HCT116 (cell line): ENCODE data around the gene PM20D2. TPM values are rescaled to one million over a fixed set of nuclear protein-coding genes. Genes with fewer than 3 reads are reported as not detected.

Experiments used
- ATAC-seq: fragments of 200-7000 bp; cut with Tn5 transposase; 2 replicates; pipeline ENCODE4 v1.9.1; 2020; ENCODE audit warnings: mild to moderate bottlenecking, moderate library complexity
- BruUV-seq: library from RNA; stranded (reverse); fragments of 400-500 nt; replicated peaks from 2 replicates; lab custom pipeline; 2021; lab: Mats Ljungman, UMichigan
- CTCF ChIA-PET: fragments of 300-600 bp; sonication (Branson Sonifier 250); formaldehyde crosslinking; loops from one replicate; lab custom pipeline; 2021; ENCODE audit warnings: antibody characterized with exemption; lab: Charles Lee
- POLR2A ChIA-PET: fragments of 300-600, 350-600 bp; sonication (Branson Sonifier 250); formaldehyde crosslinking; loops from one replicate; lab custom pipeline; 2021; ENCODE audit warnings: antibody characterized with exemption; lab: Charles Lee
- RAD21 ChIA-PET, 2 experiments: fragments of 300-600 bp; sonication (Branson Sonifier 250); formaldehyde crosslinking; loops; one replicate each; lab custom pipeline; 2023; ENCODE audit warnings: low total read pairs in 2 of 2; ENCODE audit not compliant: uncharacterized antibody in 2 of 2, unreplicated experiment in 2 of 2, low non-redundant PET in 1 of 2; lab: Charles Lee
- DNase-seq: peaks from one replicate; pipeline ENCODE4 v3.0.0-alpha.2; 2010; ENCODE audit warnings: low read depth, low spot score
- H2AFZ ChIP-seq: fragments of 200-600 bp; shearing (Covaris generic), sonication (generic); 2 replicates; pipeline ENCODE4 v1.6.1; 2017; ENCODE audit warnings: low read depth, mixed run types, mixed read lengths, antibody characterized with exemption, low read length; ENCODE audit not compliant: poor library complexity, severe bottlenecking
- H3K27ac ChIP-seq: 2 replicates; pipeline ENCODE4 v1.5.1; 2012; ENCODE audit warnings: low read depth, low read length
- H3K27me3 ChIP-seq: fragments of 200-600 bp; sonication (generic); 2 replicates; pipeline ENCODE4 v1.6.1; 2016; ENCODE audit warnings: mixed run types, low read length, mixed read lengths; ENCODE audit not compliant: insufficient read depth
- H3K36me3 ChIP-seq, 2 experiments: fragments of 200-500 bp in 1 of 2; fragments of 200-600 bp in 1 of 2; sonication (Bioruptor generic) in 1 of 2; sonication (generic) in 1 of 2; 2 replicates each; pipeline versions ENCODE4 v1.5.1 to v1.6.1; 2014 to 2016; ENCODE audit warnings: low read length in 2 of 2, inconsistent platforms in 1 of 2, mixed read lengths in 1 of 2, mixed run types in 1 of 2; ENCODE audit not compliant: insufficient read depth in 2 of 2, control insufficient read depth in 1 of 2
- H3K4me1 ChIP-seq, 2 experiments: fragments of 200-600 bp in 1 of 2; sonication (generic) in 1 of 2; 2 replicates each; pipeline versions ENCODE4 v1.5.1 to v1.6.1; 2012 to 2017; ENCODE audit warnings: low read length in 2 of 2, inconsistent platforms in 1 of 2, mild to moderate bottlenecking in 1 of 2, mixed read lengths in 1 of 2, mixed run types in 1 of 2, moderate library complexity in 1 of 2; ENCODE audit not compliant: insufficient read depth in 2 of 2, control insufficient read depth in 1 of 2
- H3K4me2 ChIP-seq: fragments of 200-600 bp; sonication (generic); 2 replicates; pipeline ENCODE4 v1.6.1; 2017; ENCODE audit warnings: mixed run types, low read length, mixed read lengths
- H3K4me3 ChIP-seq, 2 experiments: fragments of 200-600 bp in 1 of 2; sonication (generic) in 1 of 2; replicated peaks in 1 of 2; 2 replicates each; pipeline ENCODE4 v1.5.1; 2011 to 2016; ENCODE audit warnings: low read length in 2 of 2, control low read depth in 1 of 2, low read depth in 1 of 2, mild to moderate bottlenecking in 1 of 2, mixed read lengths in 1 of 2, mixed run types in 1 of 2
- H3K79me2 ChIP-seq: fragments of 200-600 bp; sonication (generic); 2 replicates; pipeline ENCODE4 v1.6.1; 2017; ENCODE audit warnings: mild to moderate bottlenecking, mixed run types, low read length, moderate library complexity, mixed read lengths; ENCODE audit not compliant: insufficient read depth
- H3K9ac ChIP-seq: fragments of 200-600 bp; sonication (generic); 2 replicates; pipeline ENCODE4 v1.6.1; 2016; ENCODE audit warnings: low read length, mixed read lengths
- H3K9me2 ChIP-seq: fragments of 200-600 bp; sonication (generic), shearing (Covaris generic); 2 replicates; pipeline ENCODE4 v1.6.1; 2017; ENCODE audit warnings: mixed run types, mild to moderate bottlenecking, moderate library complexity; ENCODE audit not compliant: insufficient read depth
- H3K9me3 ChIP-seq, 2 experiments: fragments of 200-500 bp in 1 of 2; fragments of 200-600 bp in 1 of 2; sonication (Bioruptor generic) in 1 of 2; sonication (generic) in 1 of 2; 2 replicates each; pipeline ENCODE4 v1.6.1; 2014 to 2017; ENCODE audit warnings: low read length in 2 of 2, mixed read lengths in 2 of 2, inconsistent platforms in 1 of 2, low read depth in 1 of 2, mild to moderate bottlenecking in 1 of 2, mixed run types in 1 of 2, moderate library complexity in 1 of 2; ENCODE audit not compliant: control insufficient read depth in 1 of 2, insufficient read depth in 1 of 2
- H4K20me1 ChIP-seq: fragments of 200-600 bp; sonication (generic), shearing (Covaris generic); 2 replicates; pipeline ENCODE4 v1.6.1; 2017; ENCODE audit warnings: mixed run types, mild to moderate bottlenecking, moderate library complexity; ENCODE audit not compliant: insufficient read depth
- ATF3 ChIP-seq: IDR thresholded peaks from 2 replicates; pipeline ENCODE4 v1.6.1; 2012
- CEBPB ChIP-seq: IDR thresholded peaks from 2 replicates; pipeline ENCODE4 v1.6.1; 2012; ENCODE audit warnings: low read depth
- ELF1 ChIP-seq: IDR thresholded peaks from 2 replicates; pipeline ENCODE4 v1.6.1; 2012; ENCODE audit warnings: low read depth, borderline replicate concordance
- EZH2 ChIP-seq: fragments of 200-600 bp; sonication (generic); IDR thresholded peaks from 2 replicates; pipeline ENCODE4 v1.6.1; 2017; ENCODE audit warnings: antibody characterized with exemption, mixed run types
- JUND ChIP-seq: IDR thresholded peaks from 2 replicates; pipeline ENCODE4 v1.6.1; 2012
- POLR2AphosphoS5 ChIP-seq: IDR thresholded peaks from 2 replicates; pipeline ENCODE4 v1.6.1; 2011; ENCODE audit warnings: mild to moderate bottlenecking, low read depth, low read length, moderate library complexity
- RAD21 ChIP-seq: IDR thresholded peaks from 2 replicates; pipeline ENCODE4 v1.6.1; 2012; ENCODE audit warnings: low read depth, mild to moderate bottlenecking
- REST ChIP-seq: IDR thresholded peaks from 2 replicates; pipeline ENCODE4 v1.6.1; 2012; ENCODE audit warnings: low read depth
- SP1 ChIP-seq: IDR thresholded peaks from 2 replicates; pipeline ENCODE4 v1.6.1; 2012; ENCODE audit warnings: low read depth
- intact Hi-C: fragments of 100-400 bp; cut with micrococcal nuclease; formaldehyde crosslinking; loops from 2 replicates; pipeline ENCODE4 v1.10.0; 2022
- total RNA-seq: library from RNA; stranded (reverse); gene quantifications from one replicate; pipeline ENCODE4 v1.2.1, GENCODE V29; 2021; ENCODE audit not compliant: unreplicated experiment

The PM20D2 gene
- total RNA-seq, 1 experiment from 2014 or later = 29.2 TPM

GRCh38 chr6:89208551-89208950, 62.7 kb downstream of the PM20D2 start:
- ATAC-seq = no peak
- no peak overlapping the region for H3K27ac ChIP-seq
- intact Hi-C loops = no loop called here
- no peaks in the 10 kb centered on the region for H3K9me2 ChIP-seq
- no peak overlapping the region for H2AFZ ChIP-seq
- no peaks in the 10 kb centered on the region for H3K36me3 ChIP-seq
- TF ChIP-seq EZH2 (no peak), RAD21 (no peak), POLR2AphosphoS5 (no peak), ELF1 (no peak), REST (no peak), CEBPB (no peak), ATF3 (no peak), JUND (no peak), SP1 (no peak)
- no TSS peak for BruUV-seq
- no peak for DNase-seq
- H4K20me1 ChIP-seq = no peaks in the 10 kb centered on the region
- H3K4me1 ChIP-seq = no peaks in the 10 kb centered on the region
- POLR2A ChIA-PET = no interaction called here
- CTCF ChIA-PET = no interaction called here
- RAD21 ChIA-PET = no interaction called here
- no peak overlapping the region for H3K4me3 ChIP-seq
- no peaks in the 10 kb centered on the region for H3K79me2 ChIP-seq
- H3K4me2 ChIP-seq = no peak overlapping the region
- H3K9me3 ChIP-seq = no peaks in the 10 kb centered on the region
- H3K9ac ChIP-seq = no peak overlapping the region
- H3K27me3 ChIP-seq = no peaks in the 10 kb centered on the region
